Measurements from ENCODE around the gene COX17. TPM values are rescaled to one million over a fixed set of nuclear protein-coding genes. Genes with fewer than 3 reads are reported as not detected.

The COX17 gene
- total RNA-seq, 1 donor from 2014 or later = 27.5 TPM

- Mint-ChIP-seq H3K27me3 (ENCODE audit: low read depth) (peaks cover 2% of the 10 kb centered on the region), H3K9me3 (no peaks in the 10 kb centered on the region), H3K36me3 (ENCODE audit: low read depth) (no peaks in the 10 kb centered on the region), H3K4me1 (peaks cover 4% of the 10 kb centered on the region), H3K27ac (ENCODE audit: unreplicated experiment) (peak overlapping the region; percentile 28), H3K4me3 (no peak overlapping the region)
- TF ChIP-seq, protein P1, sequence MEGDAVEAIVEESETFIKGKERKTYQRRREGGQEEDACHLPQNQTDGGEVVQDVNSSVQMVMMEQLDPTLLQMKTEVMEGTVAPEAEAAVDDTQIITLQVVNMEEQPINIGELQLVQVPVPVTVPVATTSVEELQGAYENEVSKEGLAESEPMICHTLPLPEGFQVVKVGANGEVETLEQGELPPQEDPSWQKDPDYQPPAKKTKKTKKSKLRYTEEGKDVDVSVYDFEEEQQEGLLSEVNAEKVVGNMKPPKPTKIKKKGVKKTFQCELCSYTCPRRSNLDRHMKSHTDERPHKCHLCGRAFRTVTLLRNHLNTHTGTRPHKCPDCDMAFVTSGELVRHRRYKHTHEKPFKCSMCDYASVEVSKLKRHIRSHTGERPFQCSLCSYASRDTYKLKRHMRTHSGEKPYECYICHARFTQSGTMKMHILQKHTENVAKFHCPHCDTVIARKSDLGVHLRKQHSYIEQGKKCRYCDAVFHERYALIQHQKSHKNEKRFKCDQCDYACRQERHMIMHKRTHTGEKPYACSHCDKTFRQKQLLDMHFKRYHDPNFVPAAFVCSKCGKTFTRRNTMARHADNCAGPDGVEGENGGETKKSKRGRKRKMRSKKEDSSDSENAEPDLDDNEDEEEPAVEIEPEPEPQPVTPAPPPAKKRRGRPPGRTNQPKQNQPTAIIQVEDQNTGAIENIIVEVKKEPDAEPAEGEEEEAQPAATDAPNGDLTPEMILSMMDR (conservative IDR thresholded peaks at IDR 0.05) = no peak
- no peak for DNase-seq (ENCODE audit: low read depth, low spot score)
Measured at GRCh38 chr3:119630128-119630879, 46.9 kb downstream of the COX17 start.

DNA sequence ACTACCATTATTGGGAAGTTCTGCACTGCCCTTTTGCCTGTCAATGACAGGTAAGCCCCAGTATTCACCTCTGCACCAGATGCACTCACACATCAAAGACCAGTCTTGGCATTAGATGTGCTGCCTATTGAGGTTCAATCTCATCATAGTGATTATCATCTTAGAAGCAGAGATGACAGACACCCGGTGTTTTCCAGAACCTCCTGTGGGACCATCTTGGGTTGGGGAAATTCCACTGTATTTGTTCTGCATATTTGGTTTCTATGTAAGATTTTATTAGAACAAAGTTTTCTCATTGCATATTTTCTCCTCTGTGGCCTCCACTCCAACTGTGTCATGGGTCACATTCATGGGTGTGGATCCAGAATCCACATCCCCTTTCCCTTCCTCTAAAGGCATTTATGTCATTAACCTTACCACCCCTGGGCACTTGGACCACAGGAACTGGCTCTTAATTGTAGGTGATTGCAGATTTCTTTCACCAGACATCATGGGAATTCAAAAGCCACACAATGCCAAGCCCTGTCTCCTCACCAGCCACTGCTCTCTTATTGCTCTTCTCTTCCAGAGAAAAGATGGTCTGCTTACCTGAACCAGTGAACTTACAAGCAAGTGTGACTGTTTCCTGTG, 48.3 kb downstream of the COX17 start:
- Mint-ChIP-seq H3K9me3 (no peaks in the 10 kb centered on the region), H3K27me3 (ENCODE audit: low read depth) (peaks cover 2% of the 10 kb centered on the region), H3K4me1 (peaks cover 4% of the 10 kb centered on the region), H3K4me3 (no peak overlapping the region), H3K27ac (ENCODE audit: unreplicated experiment) (no peak overlapping the region), H3K36me3 (ENCODE audit: low read depth) (no peaks in the 10 kb centered on the region)
- DNase-seq (ENCODE audit: low read depth, low spot score) = no peak
- TF ChIP-seq, protein P1 (conservative IDR thresholded peaks at IDR 0.05) = no peak

DNA sequence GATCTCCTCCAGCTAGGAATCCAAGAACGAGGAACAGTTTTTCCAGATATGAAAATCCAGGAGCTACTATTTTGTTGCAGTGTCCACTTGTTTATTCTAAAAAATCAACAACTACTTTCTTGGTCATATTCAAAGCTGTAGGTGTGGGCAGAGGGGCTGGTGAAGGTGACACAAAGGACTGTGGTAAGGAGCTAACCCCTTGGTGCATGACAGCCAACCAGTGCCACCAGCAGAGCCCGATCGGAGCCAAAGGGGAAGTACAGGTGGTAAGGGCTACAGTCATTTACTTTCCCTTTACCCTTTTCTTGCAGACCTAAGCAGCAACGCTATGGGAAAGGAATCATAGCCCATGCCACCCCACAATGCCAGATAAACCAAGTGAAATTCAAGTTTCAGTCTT, 48.8 kb downstream of the COX17 start:
- TF ChIP-seq, protein P1 (conservative IDR thresholded peaks at IDR 0.05) = no peak
- H3K4me3 Mint-ChIP-seq = no peak overlapping the region
- no peaks in the 10 kb centered on the region for H3K36me3 Mint-ChIP-seq (ENCODE audit: low read depth)
- peaks cover 4% of the 10 kb centered on the region for H3K4me1 Mint-ChIP-seq
- no peak overlapping the region for H3K27ac Mint-ChIP-seq (ENCODE audit: unreplicated experiment)
- H3K9me3 Mint-ChIP-seq = no peaks in the 10 kb centered on the region
- DNase-seq (ENCODE audit: low read depth, low spot score) = no peak
- H3K27me3 Mint-ChIP-seq (ENCODE audit: low read depth) = peaks cover 2% of the 10 kb centered on the region

DNA sequence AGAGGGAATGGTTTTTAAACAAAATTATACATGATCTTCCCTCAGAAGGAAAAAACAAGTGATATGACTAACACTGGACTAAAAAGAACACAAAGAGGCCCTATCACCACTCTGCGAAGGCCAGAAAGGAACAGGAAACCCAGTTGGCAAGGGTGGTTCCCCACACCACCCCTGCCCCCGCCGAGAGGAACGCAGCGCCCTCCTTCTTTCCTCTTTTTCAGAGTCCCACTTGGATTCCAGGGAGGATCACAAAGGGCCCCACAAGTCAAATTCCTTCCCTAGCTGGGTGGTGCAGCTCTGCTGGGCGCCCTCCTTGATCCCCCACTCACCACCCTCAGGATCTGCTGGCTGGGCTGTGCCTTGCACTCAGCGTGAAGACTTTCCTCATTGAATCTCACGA, 49.7 kb downstream of the COX17 start:
- Mint-ChIP-seq H3K27me3 (ENCODE audit: low read depth) (peaks cover 2% of the 10 kb centered on the region), H3K4me1 (peaks cover 4% of the 10 kb centered on the region), H3K4me3 (no peak overlapping the region), H3K36me3 (ENCODE audit: low read depth) (no peaks in the 10 kb centered on the region), H3K27ac (ENCODE audit: unreplicated experiment) (no peak overlapping the region), H3K9me3 (no peaks in the 10 kb centered on the region)
- no peak for DNase-seq (ENCODE audit: low read depth, low spot score)
- TF ChIP-seq, protein P1 (conservative IDR thresholded peaks at IDR 0.05) = no peak

GRCh38 chr3:119626196-119626595, 51.0 kb downstream of the COX17 start:
- peaks cover 4% of the 10 kb centered on the region for H3K4me1 Mint-ChIP-seq
- no peak overlapping the region for H3K4me3 Mint-ChIP-seq
- peaks cover 2% of the 10 kb centered on the region for H3K27me3 Mint-ChIP-seq (ENCODE audit: low read depth)
- no peaks in the 10 kb centered on the region for H3K9me3 Mint-ChIP-seq
- no peak for DNase-seq (ENCODE audit: low read depth, low spot score)
- H3K36me3 Mint-ChIP-seq (ENCODE audit: low read depth) = no peaks in the 10 kb centered on the region
- TF ChIP-seq, protein P1 (conservative IDR thresholded peaks at IDR 0.05) = no peak
- no peak overlapping the region for H3K27ac Mint-ChIP-seq (ENCODE audit: unreplicated experiment)
